Thoracic aorta (tissue), 2 donors: ENCODE results near the gene TULP4. TPM values are rescaled to one million over a fixed set of nuclear protein-coding genes. Genes with fewer than 3 reads are reported as not detected.

Source experiments
- ATAC-seq: fragments of 150-250 bp; one replicate; pipeline ENCODE4 v1.8.0; 2017; ENCODE audit warnings: low read depth; ENCODE audit not compliant: insufficient number of reproducible peaks, low FRiP score
- DNase-seq: peaks from one replicate; pipeline ENCODE4 v3.0.0-alpha.2; 2020; ENCODE audit warnings: low spot score
- H3K27ac ChIP-seq, 2 donors: fragments of 200-600 bp; sonication (generic); 1 replicate in 1 of 2; 2 replicates in 1 of 2; pipeline ENCODE4 v1.5.1; 2016; ENCODE audit warnings: mild to moderate bottlenecking in 2 of 2, moderate library complexity in 2 of 2
- H3K27me3 ChIP-seq: fragments of 200-600 bp; sonication (generic); replicated peaks from 2 replicates; pipeline ENCODE4 v1.6.0; 2016; ENCODE audit warnings: mild to moderate bottlenecking; ENCODE audit not compliant: insufficient read depth
- H3K36me3 ChIP-seq: fragments of 200-600 bp; sonication (generic); one replicate; pipeline ENCODE4 v1.5.1; 2016
- H3K4me1 ChIP-seq, 2 donors: fragments of 200-600 bp; sonication (generic); 1 replicate in 1 of 2; 2 replicates in 1 of 2; pipeline versions ENCODE4 v1.5.1 to v1.6.0; 2016; ENCODE audit warnings: low read depth in 2 of 2, mild to moderate bottlenecking in 1 of 2; ENCODE audit not compliant: control insufficient read depth in 1 of 2
- H3K4me3 ChIP-seq: fragments of 200-600 bp; sonication (generic); 2 replicates; pipeline ENCODE4 v1.5.1; 2016; ENCODE audit warnings: mild to moderate bottlenecking
- H3K9me3 ChIP-seq: fragments of 200-600 bp; sonication (generic); 2 replicates; pipeline ENCODE4 v1.5.1; 2016
- CTCF ChIP-seq: fragments of 200-600 bp; sonication (generic); IDR thresholded peaks from one replicate; pipeline ENCODE4 v1.5.1; 2019; ENCODE audit warnings: antibody characterized with exemption
- total RNA-seq, 2 donors: library from RNA; depleted of rRNA; stranded (reverse); fragments of >200 nt; gene quantifications; one replicate each; pipeline versions ENCODE4 v1.1.0 to v1.2.3, GENCODE V29; 2016

The TULP4 gene
- total RNA-seq, 2 donors from 2014 or later = 75.5 to 189 TPM

GRCh38 chr6:158485431-158485830, 173.2 kb downstream of the TULP4 start:
- TF ChIP-seq CTCF = no peak
- ATAC-seq (no peak), DNase-seq (no peak)
- H3K27me3 ChIP-seq = no peaks in the 10 kb centered on the region
- H3K27ac ChIP-seq = no peak overlapping the region
- H3K9me3 ChIP-seq = no peaks in the 10 kb centered on the region
- H3K4me1 ChIP-seq = no peaks in the 10 kb centered on the region
- no peak overlapping the region for H3K4me3 ChIP-seq
- H3K36me3 ChIP-seq = peaks cover 4% of the 10 kb centered on the region

GRCh38 chr6:158487495-158487894, 175.2 kb downstream of the TULP4 start:
- no peak for TF ChIP-seq CTCF
- no peaks in the 10 kb centered on the region for H3K4me1 ChIP-seq
- no peaks in the 10 kb centered on the region for H3K27me3 ChIP-seq
- H3K9me3 ChIP-seq = no peaks in the 10 kb centered on the region
- ATAC-seq (no peak), DNase-seq (no peak)
- no peak overlapping the region for H3K27ac ChIP-seq
- no peak overlapping the region for H3K4me3 ChIP-seq
- H3K36me3 ChIP-seq = no peaks in the 10 kb centered on the region

- H3K27ac ChIP-seq = no peak overlapping the region
- TF ChIP-seq CTCF = no peak
- H3K36me3 ChIP-seq = no peaks in the 10 kb centered on the region
- no peaks in the 10 kb centered on the region for H3K27me3 ChIP-seq
- H3K4me1 ChIP-seq = no peaks in the 10 kb centered on the region
- H3K4me3 ChIP-seq = no peak overlapping the region
- no peaks in the 10 kb centered on the region for H3K9me3 ChIP-seq
- no peak for ATAC-seq
- no peak for DNase-seq
These were observed 175.8 kb downstream of the TULP4 start for GRCh38 chr6:158488065-158488464.

GRCh38 chr6:158489441-158489840, 177.2 kb downstream of the TULP4 start:
- no peak for DNase-seq

GRCh38 chr6:158492881-158493280, 180.6 kb downstream of the TULP4 start:
- Histone ChIP-seq H3K36me3 (no peaks in the 10 kb centered on the region), H3K4me1 (no peaks in the 10 kb centered on the region), H3K27me3 (no peaks in the 10 kb centered on the region), H3K27ac (no peak overlapping the region), H3K9me3 (no peaks in the 10 kb centered on the region), H3K4me3 (no peak overlapping the region)
- no peak for DNase-seq
- ATAC-seq = no peak
- TF ChIP-seq CTCF = no peak

More at GRCh38 chr6:158489441-158489840, 177.2 kb downstream of the TULP4 start:
- no peak for ATAC-seq
- Histone ChIP-seq H3K9me3 (no peaks in the 10 kb centered on the region), H3K27ac (no peak overlapping the region), H3K27me3 (no peaks in the 10 kb centered on the region), H3K4me1 (no peaks in the 10 kb centered on the region), H3K4me3 (no peak overlapping the region), H3K36me3 (no peaks in the 10 kb centered on the region)
- no peak for TF ChIP-seq CTCF
